ENCODE measurements around the gene CHMP1B.

The CHMP1B gene

DNA sequence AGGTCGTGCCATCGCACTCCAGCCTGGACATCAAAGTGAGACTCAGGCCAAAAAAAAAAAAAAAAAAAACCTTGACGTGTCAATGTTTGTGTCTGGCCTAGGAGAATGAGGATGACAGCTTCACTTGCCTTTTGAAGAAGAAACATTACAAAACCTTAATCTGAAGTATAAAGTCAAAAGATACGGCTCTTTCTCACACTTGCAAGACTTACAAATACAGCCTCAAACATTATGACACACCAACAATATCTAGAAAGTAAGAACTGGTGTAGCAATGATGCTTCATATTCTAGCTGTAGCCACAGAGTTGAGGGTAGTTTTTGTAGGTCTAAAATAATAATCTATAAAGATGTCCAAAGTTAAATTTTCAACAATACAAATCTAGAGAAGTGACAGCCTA is 31.4 kb downstream of the CHMP1B start:
- no peak for TF ChIP-seq CTCF (IDR thresholded peaks at IDR 0.05; ENCODE audit: control insufficient read depth, insufficient read depth, low read depth, low read length, missing control alignments)
- no peak for DNase-seq (ENCODE audit: low read depth)
- no peak overlapping the region for H3K4me3 ChIP-seq (ENCODE audit: control insufficient read depth, low read depth, low read length)

GRCh38 chr18:11883153-11883552 is 31.9 kb downstream of the CHMP1B start:
- no peak for DNase-seq (ENCODE audit: low read depth)
- no peak for TF ChIP-seq CTCF (IDR thresholded peaks at IDR 0.05; ENCODE audit: control insufficient read depth, insufficient read depth, low read depth, low read length, missing control alignments)
- H3K4me3 ChIP-seq (ENCODE audit: control insufficient read depth, low read depth, low read length): no peak overlapping the region

- TF ChIP-seq CTCF (IDR thresholded peaks at IDR 0.05; ENCODE audit: control insufficient read depth, insufficient read depth, low read depth, low read length, missing control alignments): no peak
- no peak for DNase-seq (ENCODE audit: low read depth)
- H3K4me3 ChIP-seq (ENCODE audit: control insufficient read depth, low read depth, low read length): no peak overlapping the region
These were observed 33.3 kb downstream of the CHMP1B start for GRCh38 chr18:11884396-11885030.

- DNase-seq (ENCODE audit: low read depth): no peak
- H3K4me3 ChIP-seq (ENCODE audit: control insufficient read depth, low read depth, low read length): no peak overlapping the region
- no peak for TF ChIP-seq CTCF (IDR thresholded peaks at IDR 0.05; ENCODE audit: control insufficient read depth, insufficient read depth, low read depth, low read length, missing control alignments)
These were observed 34.2 kb downstream of the CHMP1B start for GRCh38 chr18:11885278-11885947.

GRCh38 chr18:11886577-11887110 is 35.4 kb downstream of the CHMP1B start:
- no peak for TF ChIP-seq CTCF (IDR thresholded peaks at IDR 0.05; ENCODE audit: control insufficient read depth, insufficient read depth, low read depth, low read length, missing control alignments)
- DNase-seq (ENCODE audit: low read depth): no peak
- H3K4me3 ChIP-seq (ENCODE audit: control insufficient read depth, low read depth, low read length): no peak overlapping the region

DNA sequence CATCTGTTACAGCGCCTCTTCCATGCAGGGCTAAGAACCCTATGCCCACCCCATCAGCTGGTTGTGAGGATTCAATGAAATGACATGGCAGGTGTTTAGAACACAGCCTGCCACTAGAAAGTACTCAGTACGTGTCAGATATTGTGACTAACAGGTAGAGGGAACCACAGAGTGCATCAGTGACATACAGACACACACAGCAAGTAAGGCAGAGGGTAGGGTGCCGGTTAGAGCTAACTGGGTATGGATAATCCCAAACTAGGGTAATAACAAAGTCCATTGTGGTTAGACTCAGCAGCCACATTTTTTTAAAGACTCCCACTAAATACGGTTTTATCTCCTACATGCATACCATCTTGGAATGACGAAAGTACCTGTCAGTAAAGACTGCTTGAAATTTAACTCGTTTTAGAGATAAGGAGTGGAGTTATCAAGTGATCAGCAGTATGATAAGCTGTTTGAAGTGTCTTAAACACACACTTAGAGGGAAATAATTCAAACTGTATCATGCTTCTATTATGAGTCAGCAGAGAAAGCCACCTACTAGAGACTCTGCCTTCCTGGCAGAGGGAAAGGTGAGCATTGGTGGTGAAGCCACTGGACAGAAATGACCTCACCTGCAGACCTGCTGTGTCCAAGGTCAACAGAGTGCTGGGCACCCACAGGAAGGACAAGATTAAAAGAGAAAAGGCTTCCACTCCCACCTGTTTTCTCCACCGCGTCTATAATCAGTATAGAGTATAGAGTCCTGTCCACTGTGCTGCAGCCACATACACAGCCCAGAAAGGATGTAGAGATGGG is 36.3 kb downstream of the CHMP1B start:
- TF ChIP-seq CTCF (IDR thresholded peaks at IDR 0.05; ENCODE audit: control insufficient read depth, insufficient read depth, low read depth, low read length, missing control alignments): no peak
- H3K4me3 ChIP-seq (ENCODE audit: control insufficient read depth, low read depth, low read length): no peak overlapping the region
- no peak for DNase-seq (ENCODE audit: low read depth)

Data from AG09309 (cell line).